Measurements from ENCODE around the gene STX16.

GRCh38 chr20:58610811-58611210, 40.3 kb upstream of the STX16 start:
- TF ChIP-seq POLR2A (IDR thresholded peaks at IDR 0.05; ENCODE audit: insufficient read depth in 1 of 2, low read depth in 2 of 2, low read length in 2 of 2) (no peak), RAD51 (IDR thresholded peaks at IDR 0.05; ENCODE audit: borderline replicate concordance) (no peak), ZNF607 (CRISPR knock-in tag; IDR thresholded peaks at IDR 0.05; ENCODE audit: borderline replicate concordance) (no peak), CBX1 (IDR thresholded peaks at IDR 0.05; ENCODE audit: low read depth) (no peak), SOX5 (CRISPR knock-in tag; IDR thresholded peaks at IDR 0.05; ENCODE audit: borderline replicate concordance) (no peak)
- TF ChIP-seq, protein P1, sequence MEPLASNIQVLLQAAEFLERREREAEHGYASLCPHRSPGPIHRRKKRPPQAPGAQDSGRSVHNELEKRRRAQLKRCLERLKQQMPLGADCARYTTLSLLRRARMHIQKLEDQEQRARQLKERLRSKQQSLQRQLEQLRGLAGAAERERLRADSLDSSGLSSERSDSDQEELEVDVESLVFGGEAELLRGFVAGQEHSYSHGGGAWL (CRISPR knock-in tag; IDR thresholded peaks at IDR 0.05), result no peak
